ENCODE results near the gene KHDRBS1. TPM values are rescaled to one million over a fixed set of nuclear protein-coding genes. Genes with fewer than 3 reads are reported as not detected.
"Not testable (repeated sequence)": the region's sequence is repeated elsewhere in the genome, so short reads cannot be mapped to it uniquely, and the experiment has no call there.

KHDRBS1 gene
- polyA plus RNA-seq, 1 experiment: 76.2 TPM

DNA sequence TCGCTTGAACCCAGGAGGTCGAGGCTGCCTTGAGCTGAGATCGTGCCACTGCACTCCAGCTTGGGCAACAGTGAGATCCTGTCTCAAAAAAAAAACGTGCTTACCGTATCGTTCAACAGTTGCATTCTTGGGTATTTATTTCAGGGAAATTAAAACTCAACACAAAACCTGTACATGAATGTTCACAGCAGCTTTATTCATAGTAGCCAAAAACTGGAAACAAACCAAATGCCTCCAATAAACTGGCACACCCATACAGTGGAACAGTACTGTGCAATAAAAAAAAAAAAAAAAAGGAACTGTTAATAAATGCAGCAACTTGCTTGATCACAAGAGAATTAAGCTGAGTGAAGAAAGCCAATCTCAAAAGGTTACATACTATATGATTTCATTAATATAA lies 6.7 kb downstream of the KHDRBS1 start:
- H3K27ac ChIP-seq (ENCODE audit: low read depth, low read length): no peak overlapping the region

DNA sequence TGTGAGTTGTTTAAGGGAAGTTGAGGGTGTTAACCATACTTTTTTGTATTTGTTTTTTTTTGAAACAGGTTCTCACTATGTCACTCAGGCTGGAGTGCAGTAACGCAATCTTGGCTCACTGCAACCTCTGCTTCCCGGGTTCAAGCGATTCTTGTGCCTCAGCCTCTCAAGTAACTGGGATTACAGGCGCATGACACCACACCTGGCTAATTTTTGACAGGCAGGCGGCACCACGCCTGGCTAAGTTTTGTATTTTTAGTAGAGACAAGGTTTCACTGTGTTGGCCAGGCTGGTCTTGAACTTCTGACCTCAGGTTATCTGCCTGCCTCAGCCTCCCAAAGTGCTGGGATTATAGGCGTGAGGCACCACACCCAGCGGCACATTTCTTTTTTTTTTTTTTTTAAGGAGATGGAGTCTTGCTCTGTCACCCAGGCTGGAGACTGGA lies 7.9 kb downstream of the KHDRBS1 start:
- ChIA-PET CTCF (interaction anchor here (0.5 to 0.9 kb wide), 2 partner anchors 16 to 47 kb away, joined by 3 read pairs; no protein-coding TSS in a partner anchor), POLR2A (interaction anchor here (0.6 to 0.7 kb wide), 2 partner anchors 41 to 151 kb away, joined by 3 read pairs; no protein-coding TSS in a partner anchor)
- H3K4me3 ChIP-seq (ENCODE audit: low read depth, low read length); DNase-seq (ENCODE audit: low read depth, low spot score); H3K27ac ChIP-seq (ENCODE audit: low read depth, low read length); H3K27me3 ChIP-seq (ENCODE audit: control insufficient read depth, insufficient read depth, low read length); H3K9me3 ChIP-seq (ENCODE audit: control insufficient read depth, insufficient read depth, low read length): not testable (repeated sequence)

More for the DNA sequence above, 6.7 kb downstream of the KHDRBS1 start:
- H3K9me3 ChIP-seq (ENCODE audit: control insufficient read depth, insufficient read depth, low read length): no peaks in the 10 kb centered on the region
- ChIA-PET POLR2A (interaction anchor here (0.6 kb wide), 3 partner anchors 15 to 257 kb away, joined by 4 to 6 read pairs (median 5); no protein-coding TSS in a partner anchor), CTCF (interaction anchor here (0.6 to 1.1 kb wide), 4 partner anchors 56 to 315 kb away, joined by 3 to 9 read pairs (median 6); no protein-coding TSS in a partner anchor)
- DNase-seq (ENCODE audit: low read depth, low spot score): no peak
- no peaks in the 10 kb centered on the region for H3K27me3 ChIP-seq (ENCODE audit: control insufficient read depth, insufficient read depth, low read length)
- TF ChIP-seq, protein P1, sequence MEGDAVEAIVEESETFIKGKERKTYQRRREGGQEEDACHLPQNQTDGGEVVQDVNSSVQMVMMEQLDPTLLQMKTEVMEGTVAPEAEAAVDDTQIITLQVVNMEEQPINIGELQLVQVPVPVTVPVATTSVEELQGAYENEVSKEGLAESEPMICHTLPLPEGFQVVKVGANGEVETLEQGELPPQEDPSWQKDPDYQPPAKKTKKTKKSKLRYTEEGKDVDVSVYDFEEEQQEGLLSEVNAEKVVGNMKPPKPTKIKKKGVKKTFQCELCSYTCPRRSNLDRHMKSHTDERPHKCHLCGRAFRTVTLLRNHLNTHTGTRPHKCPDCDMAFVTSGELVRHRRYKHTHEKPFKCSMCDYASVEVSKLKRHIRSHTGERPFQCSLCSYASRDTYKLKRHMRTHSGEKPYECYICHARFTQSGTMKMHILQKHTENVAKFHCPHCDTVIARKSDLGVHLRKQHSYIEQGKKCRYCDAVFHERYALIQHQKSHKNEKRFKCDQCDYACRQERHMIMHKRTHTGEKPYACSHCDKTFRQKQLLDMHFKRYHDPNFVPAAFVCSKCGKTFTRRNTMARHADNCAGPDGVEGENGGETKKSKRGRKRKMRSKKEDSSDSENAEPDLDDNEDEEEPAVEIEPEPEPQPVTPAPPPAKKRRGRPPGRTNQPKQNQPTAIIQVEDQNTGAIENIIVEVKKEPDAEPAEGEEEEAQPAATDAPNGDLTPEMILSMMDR (IDR thresholded peaks at IDR 0.05; ENCODE audit: low read depth, low read length): no peak
- H3K4me3 ChIP-seq (ENCODE audit: low read depth, low read length): no peak overlapping the region

DNA sequence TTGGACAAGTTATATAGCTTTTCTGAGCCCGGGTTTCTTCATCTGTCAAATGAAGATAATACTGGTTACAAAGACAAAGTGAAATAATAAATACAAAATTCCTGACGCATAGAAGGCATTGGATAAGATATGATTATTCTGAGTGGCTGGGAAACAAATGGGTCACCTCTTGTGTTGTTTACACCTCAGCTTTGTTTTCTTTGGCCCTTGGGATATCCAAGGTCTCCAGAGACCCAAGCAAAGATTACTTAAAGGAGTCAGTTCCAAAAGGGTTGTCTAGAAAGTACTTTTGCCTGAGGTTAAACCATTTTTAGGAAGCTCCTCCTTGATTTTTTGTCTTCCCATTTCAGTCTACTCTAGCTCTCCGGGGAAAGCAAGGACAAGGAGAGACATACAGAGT lies 9.7 kb downstream of the KHDRBS1 start:
- no peak for DNase-seq (ENCODE audit: low read depth, low spot score)
- no peaks in the 10 kb centered on the region for H3K9me3 ChIP-seq (ENCODE audit: control insufficient read depth, insufficient read depth, low read length)
- CTCF ChIA-PET: interaction anchor here (0.9 kb wide), 1 partner anchor 59 kb away, joined by 3 read pairs; no protein-coding TSS in a partner anchor
- POLR2A ChIA-PET: interaction anchor here (0.7 to 1.3 kb wide), 2 partner anchors 10 to 68 kb away, joined by 3 to 5 read pairs; partner anchors contain the start of gene KHDRBS1
- no peak overlapping the region for H3K4me3 ChIP-seq (ENCODE audit: low read depth, low read length)
- H3K27me3 ChIP-seq (ENCODE audit: control insufficient read depth, insufficient read depth, low read length): no peaks in the 10 kb centered on the region
- TF ChIP-seq, protein P1 (IDR thresholded peaks at IDR 0.05; ENCODE audit: low read depth, low read length): no peak
- no peak overlapping the region for H3K27ac ChIP-seq (ENCODE audit: low read depth, low read length)

DNA sequence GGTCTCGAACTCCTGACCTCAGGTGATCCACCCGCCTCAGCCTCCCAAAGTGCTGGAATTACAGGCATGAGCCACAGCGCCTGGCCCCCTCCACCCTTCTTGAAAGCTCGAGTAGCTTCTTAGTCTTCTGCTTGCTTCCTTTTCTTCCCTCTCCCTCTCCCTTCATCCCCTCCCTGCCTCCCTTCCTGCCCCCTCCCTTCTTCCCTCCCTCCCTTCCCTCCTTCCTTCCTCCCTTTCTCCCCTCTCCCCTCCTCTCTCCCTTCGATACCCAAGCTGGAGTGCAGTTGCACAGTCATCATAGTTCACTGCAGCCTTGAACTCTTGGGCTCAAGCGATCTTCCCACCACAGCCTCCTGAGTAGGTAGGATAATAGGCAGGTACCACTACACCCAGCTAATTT lies 11.8 kb downstream of the KHDRBS1 start:
- H3K4me3 ChIP-seq (ENCODE audit: low read depth, low read length): no peak overlapping the region
- H3K9me3 ChIP-seq (ENCODE audit: control insufficient read depth, insufficient read depth, low read length): no peaks in the 10 kb centered on the region
- H3K27me3 ChIP-seq (ENCODE audit: control insufficient read depth, insufficient read depth, low read length): no peaks in the 10 kb centered on the region
- no peak overlapping the region for H3K27ac ChIP-seq (ENCODE audit: low read depth, low read length)
- no peak for DNase-seq (ENCODE audit: low read depth, low spot score)
- POLR2A ChIA-PET: no interaction called here
- CTCF ChIA-PET: no interaction called here
- TF ChIP-seq, protein P1 (IDR thresholded peaks at IDR 0.05; ENCODE audit: low read depth, low read length): no peak

DNA sequence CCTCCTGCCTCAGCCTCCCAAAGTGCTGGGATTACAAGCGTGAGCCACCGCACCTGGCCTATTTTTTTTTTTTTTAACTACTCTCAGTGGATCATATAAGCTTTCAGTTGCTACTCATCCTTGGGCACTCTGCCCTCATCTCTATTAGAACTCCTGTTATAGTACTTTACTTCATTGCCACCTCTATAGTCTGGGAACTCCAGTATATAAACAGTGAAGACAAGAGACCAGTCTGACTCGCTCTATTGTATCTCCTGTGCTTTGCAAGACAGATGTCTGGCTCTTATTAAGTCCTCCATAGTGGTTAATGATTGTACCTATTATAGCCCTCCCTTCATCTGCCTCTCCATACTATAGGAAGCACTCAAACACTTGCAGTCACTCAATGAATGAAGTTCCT lies 15.1 kb downstream of the KHDRBS1 start:
- Histone ChIP-seq H3K27me3 (ENCODE audit: control insufficient read depth, insufficient read depth, low read length) (no peaks in the 10 kb centered on the region), H3K27ac (ENCODE audit: low read depth, low read length) (no peak overlapping the region), H3K4me3 (ENCODE audit: low read depth, low read length) (no peak overlapping the region), H3K9me3 (ENCODE audit: control insufficient read depth, insufficient read depth, low read length) (no peaks in the 10 kb centered on the region)
- TF ChIP-seq, protein P1 (IDR thresholded peaks at IDR 0.05; ENCODE audit: low read depth, low read length): no peak
- POLR2A ChIA-PET: no interaction called here
- CTCF ChIA-PET: no interaction called here
- DNase-seq (ENCODE audit: low read depth, low spot score): no peak

Data from AG04450 (cell line).